ENCODE data around the gene KCNJ15. TPM values are rescaled to one million over a fixed set of nuclear protein-coding genes. Genes with fewer than 3 reads are reported as not detected.

KCNJ15 gene
- total and polyA plus RNA-seq, 2 of the 4 experiments (the other 2 are of a cell fraction): under 0.01 to 0.07 TPM

DNA sequence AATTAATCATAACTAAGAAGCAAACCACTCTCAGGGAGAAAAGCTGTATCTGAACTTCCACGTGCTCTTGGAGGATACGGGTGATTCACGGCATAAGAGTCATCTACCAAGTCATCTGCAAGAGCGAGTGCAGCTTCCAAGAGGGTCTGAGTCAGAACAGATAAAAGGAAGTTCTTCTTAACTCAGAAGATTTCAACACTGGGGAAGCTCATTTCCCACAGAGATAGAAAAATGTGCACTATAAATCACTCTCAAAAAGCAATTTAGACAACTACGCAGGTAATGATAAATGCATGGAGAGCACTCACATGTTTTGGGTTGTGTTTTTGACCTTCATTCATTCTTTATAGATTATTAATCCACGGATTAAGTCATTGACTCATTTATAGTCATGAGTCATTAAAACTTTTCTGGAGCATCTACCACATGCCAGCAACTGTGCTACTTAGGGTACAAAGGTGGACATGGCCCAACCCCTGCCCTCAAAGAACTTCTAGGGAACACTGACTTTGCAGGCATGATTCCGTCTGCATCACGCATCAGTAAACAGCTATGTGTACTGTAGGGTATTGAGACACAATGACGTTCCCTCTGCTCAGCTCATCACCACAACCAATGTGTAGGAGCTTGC, 20.8 kb downstream of the KCNJ15 start:
- Histone ChIP-seq H3K4me3 (ENCODE audit: insufficient read depth, low read depth, low read length) (no peak overlapping the region), H4K20me1 (ENCODE audit: insufficient read depth, low read length) (no peaks in the 10 kb centered on the region), H3K18ac (ENCODE audit: low read depth, low read length) (peak overlapping the region; percentile 22; the same call in 1 of the 2 replicates), H3K36me3 (ENCODE audit: control insufficient read depth, insufficient read depth, low read length) (no peaks in the 10 kb centered on the region), H3K79me1 (ENCODE audit: low read depth in 1 of 2, low read length in 2 of 2) (no peaks in the 10 kb centered on the region), H3K4me1 (ENCODE audit: control insufficient read depth, insufficient read depth, low read length) (peaks cover 13% of the 10 kb centered on the region), H4K5ac (ENCODE audit: low read depth, low read length) (peak overlapping the region; percentile 2; the same call in 1 of the 2 replicates), H3K23ac (ENCODE audit: low read depth, low read length) (peak overlapping the region; percentile 2; the same call in 1 of the 2 replicates), H2BK120ac (ENCODE audit: low read depth, low read length) (peak overlapping the region; percentile 91), H2AK9ac (replicated peaks; ENCODE audit: low read depth, low read length, poor library complexity) (no peak overlapping the region), H3K56ac (ENCODE audit: extremely low read depth, insufficient read depth, low read length) (peak overlapping the region; percentile 11; the same call in 1 of the 2 replicates), H4K91ac (ENCODE audit: insufficient read depth, low read depth, low read length) (peak overlapping the region; percentile 48), H2BK20ac (ENCODE audit: low read depth, low read length) (peak overlapping the region; percentile 98), H3K27me3 (ENCODE audit: control insufficient read depth, insufficient read depth, low read length) (no peaks in the 10 kb centered on the region), H2BK15ac (ENCODE audit: low read depth, low read length) (peak overlapping the region; percentile 33), H3K4me2 (ENCODE audit: low read depth, low read length) (no peak overlapping the region), H4K8ac (ENCODE audit: low read depth in 2 of 2, low read length in 2 of 2) (peak overlapping the region; percentile 14 to 72; a peak in 3 of 4 replicates), H3K27ac (ENCODE audit: insufficient read depth, low read length) (peak overlapping the region; percentile 46; the same call in 1 of the 2 replicates), H3K4ac (ENCODE audit: low read depth, low read length) (peak overlapping the region; percentile 58), H3K9me1 (ENCODE audit: insufficient read depth, low read length) (peaks cover 13% of the 10 kb centered on the region), H2AFZ (replicated peaks; ENCODE audit: low read length, poor library complexity) (no peak overlapping the region), H3K14ac (replicated peaks; ENCODE audit: low read depth, low read length) (peak overlapping the region; percentile 2), H3K9ac (ENCODE audit: low read depth, low read length) (no peak overlapping the region), H2AK5ac (ENCODE audit: low read depth, low read length) (peak overlapping the region; percentile 50), H2BK5ac (ENCODE audit: low read depth, low read length, poor library complexity, severe bottlenecking) (peak overlapping the region; percentile 64), H3K9me3 (ENCODE audit: control insufficient read depth, insufficient read depth, low read length) (no peaks in the 10 kb centered on the region)
- no TSS peak for BruUV-seq (replicated peaks)
- DNase-seq (peak; percentile 100), ATAC-seq (ENCODE audit: low read depth) (peak; percentile 91)
- 0% methylated on average over 3 of the region's 9 CpGs; no CpG with 5 or more reads in 1 of the 2 experiments for WGBS, 2 experiments (ENCODE audit: extremely low coverage in 2 of 2, insufficient read length in 1 of 2)
- POLR2A ChIA-PET (ENCODE audit: unreplicated experiment): no interaction called here
- dilution Hi-C loops (cut with HindIII; ENCODE audit: low sequenced_read_pairs, unreplicated experiment): no loop called here
- intact Hi-C loops (cut with micrococcal nuclease): no loop called here
- TF ChIP-seq CEBPB (IDR thresholded peaks at IDR 0.05; ENCODE audit: low read depth, low read length) (peak; percentile 89), NFE2L2 (IDR thresholded peaks at IDR 0.05; ENCODE audit: low read depth, low read length) (peak; percentile 50; the same call in 1 of the 2 replicates), BHLHE40 (IDR thresholded peaks at IDR 0.05; ENCODE audit: low read depth, low read length) (peak; percentile 89), MXI1 (IDR thresholded peaks at IDR 0.05; ENCODE audit: borderline replicate concordance, low read depth, low read length) (peak; percentile 64; the same call in 1 of the 2 replicates), MAFK (IDR thresholded peaks at IDR 0.05; ENCODE audit: low read depth, low read length) (no peak), RCOR1 (IDR thresholded peaks at IDR 0.05; ENCODE audit: insufficient replicate concordance, low read length) (peak; percentile 14), FOS (IDR thresholded peaks at IDR 0.05; ENCODE audit: low read depth, low read length) (peak; percentile 96), USF2 (IDR thresholded peaks at IDR 0.05; ENCODE audit: low read depth, low read length) (peak; percentile 52; the same call in 1 of the 2 replicates)
- TF ChIP-seq, protein P1, sequence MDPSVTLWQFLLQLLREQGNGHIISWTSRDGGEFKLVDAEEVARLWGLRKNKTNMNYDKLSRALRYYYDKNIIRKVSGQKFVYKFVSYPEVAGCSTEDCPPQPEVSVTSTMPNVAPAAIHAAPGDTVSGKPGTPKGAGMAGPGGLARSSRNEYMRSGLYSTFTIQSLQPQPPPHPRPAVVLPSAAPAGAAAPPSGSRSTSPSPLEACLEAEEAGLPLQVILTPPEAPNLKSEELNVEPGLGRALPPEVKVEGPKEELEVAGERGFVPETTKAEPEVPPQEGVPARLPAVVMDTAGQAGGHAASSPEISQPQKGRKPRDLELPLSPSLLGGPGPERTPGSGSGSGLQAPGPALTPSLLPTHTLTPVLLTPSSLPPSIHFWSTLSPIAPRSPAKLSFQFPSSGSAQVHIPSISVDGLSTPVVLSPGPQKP (IDR thresholded peaks at IDR 0.05; ENCODE audit: borderline replicate concordance, low read depth, low read length): no peak
- in situ Hi-C loops (cut with MboI; ENCODE audit: low sequenced_read_pairs): no loop called here
- CTCF ChIA-PET: interaction anchor here (1.1 to 1.4 kb wide), 2 partner anchors 17 to 59 kb away, joined by 3 to 4 read pairs; no protein-coding TSS in a partner anchor

Data from IMR-90 (cell line).